K562 (cell line): ENCODE measurements around the gene ARHGAP23.

Source experiments
- MAX ChIP-seq: sonication (generic); formaldehyde crosslinking; IDR thresholded peaks from 2 replicates; pipeline ENCODE4 v1.9.0; 2022; ENCODE audit warnings: mild to moderate bottlenecking, missing genetic modification reagents
- PTBP1 ChIP-seq: fragments of 200-400 bp; formaldehyde crosslinking; IDR thresholded peaks from 2 replicates; pipeline ENCODE4 v1.6.1; 2017; ENCODE audit warnings: low read depth, low read length

GRCh38 chr17:38542286-38542685 lies 114.0 kb downstream of the ARHGAP23 start:
- no peak for TF ChIP-seq MAX
- TF ChIP-seq PTBP1 = no peak
